ENCODE data around the gene PTPN11.
"Not testable (repeated sequence)": the region's sequence is repeated elsewhere in the genome, so short reads cannot be mapped to it uniquely, and the experiment has no call there.

Gene PTPN11

DNA sequence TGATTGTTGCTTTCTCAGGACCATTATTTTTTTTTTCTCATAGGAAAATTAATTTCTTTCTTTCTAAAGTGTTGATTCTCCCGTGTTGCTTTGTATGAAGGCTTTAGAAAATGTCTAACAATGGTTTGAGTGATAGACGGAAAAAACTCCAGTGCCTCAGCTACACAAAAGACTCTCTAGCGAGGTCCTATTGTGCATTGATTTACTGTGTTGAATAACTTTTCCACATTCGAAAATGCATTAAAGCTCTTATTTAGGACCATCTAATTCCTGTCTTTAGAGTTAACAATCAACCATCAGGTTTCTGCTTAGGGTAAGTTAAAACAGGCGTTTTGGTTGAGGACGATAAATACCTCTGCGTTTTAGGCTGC, 99.6 kb downstream of the PTPN11 start:
- no peak for DNase-seq

DNA sequence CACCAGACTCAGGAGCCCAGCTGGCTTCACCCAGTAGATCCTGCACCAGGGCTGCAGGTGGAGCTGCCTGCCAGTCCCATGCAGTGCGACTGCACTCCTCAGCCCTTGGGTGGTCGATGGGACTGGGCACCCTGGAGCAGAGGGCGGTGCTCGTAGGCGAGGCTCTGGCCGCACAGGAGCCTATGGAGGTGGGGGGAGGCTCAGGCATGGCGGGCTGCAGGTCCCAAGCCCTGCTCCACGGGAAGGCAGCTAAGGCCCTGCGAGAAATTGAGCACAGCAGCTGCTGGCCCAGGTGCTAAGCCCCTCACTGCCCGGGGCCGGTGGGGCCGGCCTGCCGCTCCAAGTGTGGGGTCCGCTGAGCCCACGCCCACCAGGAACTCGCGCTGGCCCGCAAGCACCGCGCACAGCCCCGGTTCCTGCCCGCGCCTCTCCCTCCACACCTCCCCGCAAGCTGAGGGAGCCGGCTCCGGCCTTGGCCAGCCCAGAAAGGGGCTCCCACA, 101.1 kb downstream of the PTPN11 start:
- DNase-seq = not testable (repeated sequence)

DNA sequence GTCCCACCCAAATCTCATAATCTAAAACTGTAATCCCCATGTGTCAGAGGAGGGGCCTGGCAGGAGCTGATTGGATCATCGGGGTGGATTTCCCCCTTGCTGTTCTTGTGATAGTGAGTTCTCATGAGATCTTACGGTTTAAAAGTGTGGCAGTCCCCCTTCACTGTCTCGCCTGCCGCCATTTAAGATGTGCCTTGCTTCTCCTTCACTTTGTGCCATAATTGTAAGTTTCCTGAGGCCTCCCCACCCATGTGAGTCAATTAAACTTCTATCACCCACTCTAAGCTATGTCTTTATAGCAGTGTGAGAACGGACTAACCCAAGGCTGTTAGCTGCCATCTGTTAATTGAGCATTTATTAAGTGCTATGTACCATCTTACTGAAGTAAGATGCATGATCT, 105.1 kb downstream of the PTPN11 start:
- DNase-seq = peak; percentile 48

DNA sequence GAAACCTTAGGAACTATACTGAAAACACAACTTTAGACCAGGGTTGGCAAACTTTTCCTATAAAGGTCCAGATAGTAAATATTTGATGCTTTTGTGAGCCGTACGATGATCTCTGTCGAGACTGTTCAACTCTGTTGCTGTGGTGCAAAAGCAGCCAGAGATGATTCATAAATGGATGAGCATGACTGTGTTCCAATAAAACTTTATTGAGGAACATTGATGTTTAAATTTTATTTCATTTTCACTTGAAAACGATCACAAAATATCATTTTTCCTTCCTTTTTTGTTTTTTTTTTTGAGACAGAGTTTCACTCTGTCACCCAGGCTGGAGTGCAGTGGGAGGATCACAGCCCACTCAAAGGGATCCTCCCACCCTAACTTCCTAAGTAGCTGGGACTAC, 105.5 kb downstream of the PTPN11 start:
- no peak for DNase-seq

DNA sequence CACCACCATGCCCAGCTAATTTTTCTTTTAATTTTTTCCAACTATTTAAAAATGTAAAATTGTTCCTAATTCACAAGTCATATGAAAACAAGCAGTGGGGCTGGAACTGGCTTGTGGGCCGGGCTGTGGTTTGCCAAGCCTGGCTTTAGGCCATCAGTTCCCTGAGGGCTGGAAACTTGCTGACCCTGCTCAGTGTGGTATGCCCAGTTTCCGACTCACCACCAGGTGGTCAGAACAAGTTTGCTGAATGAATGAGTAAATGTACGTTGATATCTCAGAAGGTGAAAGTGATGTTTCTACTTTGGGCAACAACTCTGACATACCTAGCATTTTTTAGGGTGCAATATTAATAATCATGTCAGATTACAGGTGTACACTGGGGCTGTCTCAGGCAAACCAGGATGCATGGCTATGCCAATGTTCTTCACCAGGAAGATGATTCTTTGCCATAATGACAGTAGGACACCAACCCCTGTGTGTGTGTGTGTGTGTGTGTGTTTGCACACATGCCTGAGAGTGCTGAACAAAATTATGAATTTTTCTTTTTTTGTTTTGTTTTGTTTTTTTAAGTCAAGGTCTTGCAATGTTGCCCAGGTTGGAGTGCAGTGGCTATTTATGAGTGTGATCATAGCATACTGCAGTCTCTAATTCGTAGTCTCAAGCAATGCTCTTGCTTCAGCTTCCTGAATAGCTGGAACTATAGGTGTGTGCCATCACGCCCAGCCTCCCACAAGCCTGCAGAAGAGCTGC, 106.1 kb downstream of the PTPN11 start:
- DNase-seq = peak; percentile 16

DNA sequence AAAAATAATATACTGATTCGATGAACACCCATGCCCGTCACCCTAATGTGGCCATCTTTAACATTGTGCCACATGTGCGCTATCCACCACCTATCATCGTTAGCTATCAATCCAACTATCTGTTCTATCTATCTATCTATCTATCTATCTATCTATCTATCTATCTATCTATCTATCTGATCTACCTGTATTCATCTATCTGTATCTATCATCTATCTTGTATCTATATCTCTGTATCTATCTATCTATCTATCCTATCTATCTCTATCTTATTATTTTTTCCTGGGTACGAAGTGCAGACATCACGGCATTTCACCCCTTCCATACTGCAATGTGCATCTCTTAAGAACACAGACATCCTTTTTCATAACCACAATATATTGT, 106.7 kb downstream of the PTPN11 start:
- no peak for DNase-seq

DNA sequence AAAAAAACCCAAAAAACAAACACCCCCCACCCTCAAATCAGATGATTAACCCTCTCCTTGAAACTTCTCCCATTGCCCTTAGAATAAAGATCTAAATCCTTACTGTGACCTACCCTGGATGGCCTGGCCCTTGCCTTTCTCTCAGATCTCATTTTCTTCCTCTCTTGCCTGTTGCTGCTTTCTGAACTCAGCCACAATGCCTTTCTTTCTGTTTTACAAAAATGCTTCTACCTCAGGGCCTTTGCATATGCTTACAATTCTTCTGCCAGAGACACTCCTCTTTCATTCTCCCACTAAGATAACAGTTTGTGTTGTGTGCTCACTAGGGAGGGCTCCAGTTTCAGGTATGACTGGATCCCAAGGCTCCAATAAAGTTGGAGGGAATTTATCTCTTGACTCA, 108.3 kb downstream of the PTPN11 start:
- no peak for DNase-seq

DNA sequence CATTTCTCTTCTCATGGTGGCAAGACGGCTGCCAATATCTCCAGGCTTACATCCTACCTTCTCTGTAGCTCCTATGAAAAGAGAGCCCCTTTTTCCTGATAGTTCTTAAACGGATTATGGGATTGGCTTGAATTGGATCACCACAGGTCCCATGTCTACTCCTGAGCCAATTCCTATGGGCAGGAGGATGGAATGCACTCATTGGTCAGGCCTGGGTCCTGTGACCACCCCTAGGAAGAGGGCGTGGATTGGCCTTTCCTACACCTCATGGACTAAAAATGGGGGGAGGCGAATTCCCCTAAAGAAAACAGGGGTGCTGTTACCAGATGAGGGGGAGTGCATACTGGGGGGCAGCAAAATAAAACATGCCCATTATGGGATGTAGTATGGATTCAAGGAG, 108.8 kb downstream of the PTPN11 start:
- DNase-seq = no peak

DNA sequence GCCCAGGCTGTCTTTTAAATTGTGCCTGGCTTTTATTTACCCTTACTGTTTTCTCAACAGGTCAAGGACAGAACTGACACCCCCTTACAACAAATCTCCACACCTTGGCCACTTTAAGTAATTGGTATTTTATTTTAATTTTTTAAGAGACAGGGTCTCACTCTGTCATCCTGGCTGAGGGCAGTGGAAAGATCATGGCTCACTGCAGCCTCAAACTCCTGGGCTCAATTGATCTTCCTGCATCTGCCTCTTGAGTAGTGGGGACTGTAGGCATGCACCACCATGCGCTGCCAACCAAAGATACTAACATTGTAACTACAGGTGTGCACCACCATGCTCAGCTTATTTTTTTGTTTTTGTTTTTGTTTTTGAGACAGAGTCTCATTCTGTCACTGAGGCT, 109.8 kb downstream of the PTPN11 start:
- DNase-seq = no peak

DNA sequence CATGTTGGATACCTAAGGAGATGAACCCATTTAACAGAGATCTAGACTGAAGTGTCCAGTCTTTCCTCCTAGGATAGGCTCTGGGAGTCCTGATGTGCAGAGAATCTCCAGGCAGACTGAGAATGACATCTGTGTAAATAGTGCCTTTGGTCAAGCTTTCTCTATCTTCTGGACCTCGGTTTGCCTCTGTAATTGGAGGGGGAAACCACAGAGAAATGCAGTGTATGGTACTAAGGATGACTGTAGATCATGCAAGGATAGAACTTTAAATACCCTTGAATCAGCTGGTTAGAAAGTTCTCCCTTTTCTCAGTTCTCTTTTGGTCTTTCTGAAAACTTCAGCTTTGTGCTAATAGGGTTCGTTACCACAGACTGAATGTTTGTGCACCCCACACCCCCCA, 112.2 kb downstream of the PTPN11 start:
- DNase-seq = no peak

DNA sequence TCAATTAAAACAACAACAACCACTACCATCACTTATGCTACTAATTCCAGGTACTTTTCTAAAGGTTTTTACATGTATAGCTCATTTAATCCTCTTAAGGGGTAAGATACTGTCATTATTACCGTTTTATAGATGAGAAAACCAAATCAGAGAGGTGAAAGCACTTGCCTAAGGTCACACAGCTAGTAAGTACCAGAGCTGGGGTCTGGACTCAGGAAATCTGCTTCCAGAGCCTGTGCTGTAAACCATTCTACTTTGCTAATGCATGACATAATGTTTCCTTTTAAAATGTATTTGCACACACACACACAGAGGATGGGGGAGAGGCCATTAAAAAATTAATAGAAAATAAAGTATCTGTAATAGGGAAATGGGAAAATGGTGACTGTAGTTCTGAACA, 113.4 kb downstream of the PTPN11 start:
- DNase-seq = no peak

DNA sequence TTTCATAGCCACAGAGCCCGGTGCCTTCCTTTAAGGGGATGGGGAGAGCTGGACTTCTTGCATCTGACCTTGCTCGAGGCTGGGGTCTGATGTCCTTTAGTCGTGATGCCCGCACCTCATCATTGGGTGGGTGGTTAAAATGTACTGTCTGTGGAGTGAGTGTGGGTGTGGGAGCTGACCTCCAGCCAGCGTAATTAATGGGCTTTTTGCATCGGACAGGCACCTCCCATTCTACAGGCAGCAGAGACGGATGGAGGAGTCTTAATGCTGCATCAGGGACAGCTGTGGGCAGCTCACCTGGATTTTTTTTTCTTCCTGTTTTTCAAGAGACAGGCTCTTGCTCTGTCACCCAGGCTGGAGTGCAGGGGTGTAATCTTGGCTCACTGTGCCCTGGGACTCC, 114.8 kb downstream of the PTPN11 start:
- DNase-seq = no peak

DNA sequence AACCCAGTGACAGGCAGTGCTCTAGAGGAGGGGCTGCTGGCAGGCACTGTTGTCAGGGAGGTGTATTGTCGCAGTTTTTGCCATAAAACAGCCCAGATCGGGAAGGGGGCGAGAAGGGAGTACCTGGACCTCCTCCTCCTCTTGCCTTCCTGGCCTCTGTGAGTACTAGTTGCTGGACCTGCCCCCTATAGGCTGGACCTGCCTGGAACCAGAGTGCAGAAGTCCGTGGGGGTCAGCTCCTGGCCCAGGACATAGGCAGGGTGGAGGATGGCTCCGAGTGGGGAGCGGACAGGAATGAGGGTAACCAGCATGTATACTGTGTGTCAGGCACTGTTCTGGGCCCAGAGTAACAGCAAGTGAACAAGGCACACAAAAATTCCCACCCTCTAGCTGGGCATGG, 116.3 kb downstream of the PTPN11 start:
- no peak for DNase-seq

DNA sequence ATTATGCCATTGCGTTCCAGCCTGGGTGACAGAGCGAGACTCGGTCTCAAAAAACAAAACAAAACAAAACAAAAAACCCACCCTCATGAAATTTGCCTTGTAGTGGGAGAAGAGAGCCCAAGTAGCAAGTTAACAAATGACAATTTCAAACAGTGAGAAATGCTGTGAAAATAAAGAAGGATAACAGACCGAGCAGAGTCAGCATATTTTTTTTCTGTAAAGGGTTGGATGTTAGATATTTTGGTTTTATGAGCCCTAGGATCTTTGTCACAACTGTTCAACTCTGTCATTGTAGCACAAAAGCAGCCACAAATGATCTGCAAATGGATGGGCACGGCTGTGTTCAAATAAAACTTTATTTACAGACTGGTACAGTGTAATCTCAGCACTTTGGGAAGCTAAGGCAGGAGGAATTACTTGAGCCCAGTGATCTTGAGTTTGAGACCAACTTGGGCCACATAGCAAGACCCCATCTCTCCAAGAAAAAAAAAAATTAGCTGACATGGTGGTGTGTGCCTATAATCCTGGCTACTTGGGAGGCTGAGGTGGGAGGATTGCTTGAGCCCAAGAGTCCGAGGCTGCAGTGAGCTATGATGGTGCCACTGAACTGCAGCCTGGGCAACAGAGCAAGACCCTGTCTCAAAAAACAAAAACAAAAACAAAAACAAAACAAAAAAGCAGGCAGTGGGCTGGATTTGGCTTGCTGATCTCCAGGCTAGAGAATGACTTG, 117.1 kb downstream of the PTPN11 start:
- DNase-seq = no peak

DNA sequence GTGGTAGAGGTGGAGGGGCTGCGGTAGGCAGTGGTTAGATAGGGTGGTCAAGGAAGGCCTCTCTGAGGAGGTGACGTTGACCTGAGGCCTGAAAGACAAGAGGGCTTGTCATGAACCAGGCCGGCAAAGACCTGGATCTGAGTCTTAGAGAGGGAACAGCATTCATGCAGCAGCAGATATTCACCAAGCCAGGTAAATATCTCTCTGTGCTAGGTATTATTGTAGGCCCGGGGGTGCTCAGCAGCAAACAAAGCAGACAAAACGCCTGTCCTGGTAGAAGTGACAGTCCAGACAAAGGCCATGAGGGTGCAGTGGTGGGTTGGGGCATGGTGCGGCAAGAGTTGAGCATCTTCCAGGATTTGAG, 117.6 kb downstream of the PTPN11 start:
- DNase-seq = no peak

DNA sequence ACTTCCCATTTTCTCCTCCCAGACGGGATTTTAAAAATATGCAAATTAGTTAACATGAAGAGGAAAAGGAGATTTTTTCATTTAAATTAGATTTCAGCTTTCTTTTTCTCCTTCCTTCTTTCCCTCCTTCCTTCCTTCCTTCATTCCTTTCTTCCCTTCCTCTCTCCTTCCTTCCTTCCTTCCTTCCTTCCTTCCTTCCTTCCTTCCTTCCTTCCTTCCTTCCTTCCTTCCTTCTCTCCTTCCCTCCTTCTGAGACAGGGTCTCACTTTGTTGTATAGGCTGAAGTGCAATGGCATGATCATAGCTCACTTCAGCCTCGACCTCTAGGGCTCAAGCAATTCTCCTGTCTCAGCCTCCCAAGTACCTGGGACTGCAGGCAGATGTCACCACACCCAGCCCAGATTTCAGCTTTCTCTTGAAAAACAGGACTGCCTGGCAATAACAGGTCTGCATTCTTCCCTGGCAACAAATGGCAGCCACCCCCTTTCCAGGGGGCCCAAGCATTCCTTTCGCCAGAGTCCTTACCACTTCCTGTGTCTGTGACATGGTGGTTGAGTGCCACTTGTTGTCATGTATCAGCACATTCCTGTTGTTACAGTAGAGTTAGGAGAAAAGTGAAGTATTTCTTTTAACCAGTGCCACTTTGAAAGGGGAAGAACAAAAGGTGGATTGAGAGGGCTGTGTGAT, 119.1 kb downstream of the PTPN11 start:
- no peak for DNase-seq

DNA sequence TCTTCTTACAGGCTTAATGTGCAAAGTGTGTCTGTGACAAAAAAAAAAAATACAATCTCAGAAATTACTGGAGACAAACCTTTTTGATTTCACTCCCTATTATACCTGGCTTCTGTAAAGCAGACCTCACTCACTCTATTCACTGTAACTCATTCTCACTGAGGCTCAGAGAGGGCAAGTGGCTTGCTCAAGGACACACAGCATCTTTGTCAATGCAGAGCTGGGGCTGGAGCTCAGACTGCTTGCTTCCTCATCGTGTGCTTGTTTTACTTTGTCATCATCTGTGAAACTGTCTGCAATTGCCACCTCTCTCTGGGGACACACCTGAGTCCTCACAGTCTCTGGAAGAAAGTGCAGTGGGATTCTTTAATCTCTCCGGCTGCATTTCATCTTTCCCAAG, 120.0 kb downstream of the PTPN11 start:
- DNase-seq = no peak

DNA sequence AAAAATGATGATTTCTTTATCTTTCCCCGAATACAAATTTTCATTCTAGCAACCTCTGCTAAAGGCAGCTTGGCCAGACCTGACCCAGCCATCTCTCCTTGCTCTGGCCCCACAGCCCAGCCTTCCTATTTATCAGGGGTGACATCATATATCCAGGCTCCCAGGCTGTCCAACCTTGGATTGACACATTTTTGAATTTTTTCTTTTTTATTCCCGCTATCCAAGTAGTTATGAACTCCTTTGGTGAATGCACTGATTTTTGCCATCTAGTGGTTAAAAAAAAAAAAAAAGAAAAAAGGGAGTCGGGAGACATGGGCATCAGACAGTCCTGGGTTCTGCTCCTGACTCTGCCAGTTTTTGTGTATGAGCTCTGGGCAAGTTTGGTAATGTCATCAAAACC, 120.5 kb downstream of the PTPN11 start:
- DNase-seq = no peak

DNA sequence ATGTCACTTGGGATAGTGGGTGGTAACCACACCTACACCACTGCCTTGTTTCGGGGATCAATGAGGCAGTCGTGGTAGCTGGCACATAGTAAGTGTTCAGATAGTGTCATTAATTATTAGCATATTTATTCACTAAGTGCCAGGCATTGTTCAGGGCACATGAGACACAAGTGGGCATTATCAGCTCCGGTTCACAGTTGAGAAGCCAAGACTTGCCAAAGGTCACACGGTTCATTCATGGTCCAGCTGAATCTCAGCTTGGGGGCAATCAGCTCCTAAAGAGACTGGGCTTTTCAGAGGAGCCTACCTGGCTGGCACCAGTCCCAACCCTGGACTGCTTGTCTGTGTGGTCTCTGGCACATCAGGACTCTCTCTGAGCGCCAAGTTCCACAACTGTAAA, 121.3 kb downstream of the PTPN11 start:
- DNase-seq = no peak

DNA sequence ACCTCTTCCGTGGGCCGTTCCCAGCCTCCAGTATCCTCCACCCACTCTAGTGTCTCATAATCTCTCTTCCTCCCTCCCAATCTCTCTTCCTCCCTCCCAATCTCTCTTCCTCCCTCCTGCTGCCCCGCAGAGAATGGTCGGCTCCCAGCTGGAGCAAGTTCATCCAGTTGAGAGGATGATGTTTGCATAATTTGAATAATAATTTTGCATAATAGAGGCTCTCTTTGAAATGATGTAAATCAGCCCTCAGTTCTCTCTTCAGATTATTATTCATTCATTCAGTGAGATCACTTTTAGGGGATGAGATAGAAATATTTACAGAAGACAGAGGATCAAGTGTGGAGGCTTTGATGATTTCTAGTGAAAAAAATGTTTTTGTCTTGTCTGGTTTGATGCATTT, 125.0 kb downstream of the PTPN11 start:
- no peak for DNase-seq

DNA sequence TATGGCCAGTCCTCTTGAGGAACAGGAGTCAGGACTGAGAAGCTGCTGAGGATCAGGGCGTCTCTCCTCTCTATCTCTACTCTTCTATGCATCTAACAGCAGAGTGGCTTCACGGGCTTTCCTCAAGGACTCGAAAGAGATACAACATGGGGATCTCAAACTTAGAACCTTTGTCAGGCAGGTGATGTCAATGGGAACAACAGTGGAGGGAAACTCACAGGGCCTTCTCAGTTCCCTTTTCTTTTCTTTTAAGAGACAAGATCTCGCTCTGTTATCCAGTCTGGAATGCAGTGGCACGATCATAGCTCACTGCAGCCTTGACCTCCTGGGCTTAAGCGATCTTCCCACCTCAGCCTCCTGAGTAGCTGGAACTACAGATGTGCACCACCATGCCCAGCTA, 127.6 kb downstream of the PTPN11 start:
- no peak for DNase-seq

DNA sequence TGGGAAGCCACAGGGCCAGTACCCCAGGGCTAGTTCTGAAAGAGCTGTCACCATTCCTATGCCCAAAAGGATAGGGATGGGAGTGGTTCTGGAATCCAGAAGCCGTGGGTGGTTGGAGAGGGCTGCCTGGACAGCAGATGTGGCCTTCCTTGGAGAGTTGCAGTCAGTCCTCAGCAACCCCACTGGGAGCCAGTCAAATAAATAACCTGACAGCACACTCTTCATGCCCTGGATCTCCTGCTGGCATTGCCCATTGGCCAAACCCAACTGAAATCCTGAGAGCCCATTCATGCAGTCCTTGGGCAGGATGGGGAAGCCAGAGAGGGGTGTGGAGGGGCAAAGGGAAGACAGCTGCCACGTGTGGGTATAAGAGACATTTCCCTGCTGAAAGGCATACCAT, 128.2 kb downstream of the PTPN11 start:
- no peak for DNase-seq

DNA sequence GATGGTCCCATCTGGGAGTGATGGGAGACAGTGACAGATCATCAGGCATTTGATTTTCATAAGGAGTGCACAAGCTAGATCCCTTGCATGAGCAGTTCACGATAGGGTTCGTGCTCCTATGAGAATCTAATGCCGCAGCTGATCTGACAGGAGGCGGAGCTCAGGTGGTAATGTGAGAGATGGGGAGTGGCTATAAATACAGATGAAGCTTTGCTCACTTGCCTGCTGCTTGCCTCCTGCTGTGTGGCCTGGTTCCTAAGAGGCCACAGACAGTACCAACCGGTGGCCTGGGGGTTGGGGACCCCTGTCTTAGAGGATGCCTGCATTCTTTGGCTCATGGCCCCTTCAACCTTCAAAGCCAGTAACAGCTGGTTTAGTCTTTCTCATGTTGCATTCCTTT, 130.3 kb downstream of the PTPN11 start:
- DNase-seq = no peak

DNA sequence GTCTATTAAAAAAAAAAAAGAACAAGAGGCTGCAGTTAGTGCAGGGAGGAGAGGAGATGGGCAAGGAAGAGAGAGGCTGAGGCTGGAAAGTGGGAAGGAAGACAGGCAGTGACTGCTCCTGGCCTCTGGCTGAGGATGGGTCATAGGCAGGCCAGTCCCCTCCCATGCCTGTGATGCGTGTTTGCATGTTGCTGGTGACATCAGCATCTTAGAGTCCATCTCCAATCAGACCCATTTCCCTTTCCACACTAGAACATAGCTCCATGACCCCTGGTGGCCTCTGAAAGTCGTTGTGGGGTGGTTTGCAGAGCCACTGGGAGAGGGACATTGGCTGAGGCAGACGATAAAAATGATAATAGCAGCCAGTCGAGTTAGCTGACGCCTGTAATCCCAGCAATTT, 132.9 kb downstream of the PTPN11 start:
- no peak for DNase-seq

All from hematopoietic multipotent progenitor cell treated with erythropoietin and hydrocortisone succinate and interleukin-3 and kit ligand, for 8 days (in vitro differentiated cells).